OCI-LY7 (cell line): ENCODE measurements around the gene SIPA1L3. TPM values are rescaled to one million over a fixed set of nuclear protein-coding genes. Genes with fewer than 3 reads are reported as not detected.

Source experiments
- BruUV-seq: library from RNA; stranded (reverse); fragments of 400-500 nt; replicated peaks from 2 replicates; lab custom pipeline; 2021; lab: Mats Ljungman, UMichigan
- CTCF ChIA-PET: fragments of 300-600 bp; sonication (Branson Sonifier 250); formaldehyde crosslinking; loops from one replicate; lab custom pipeline; 2022; ENCODE audit warnings: antibody characterized with exemption; ENCODE audit not compliant: unreplicated experiment; lab: Charles Lee
- POLR2A ChIA-PET: fragments of 300-600 bp; sonication (Branson Sonifier 250); formaldehyde crosslinking; loops from one replicate; lab custom pipeline; 2022; ENCODE audit warnings: antibody characterized with exemption; lab: Charles Lee
- DNase-seq: peaks from one replicate; pipeline ENCODE4 v3.0.0-alpha.2; 2015; ENCODE audit warnings: low spot score
- H2AFZ ChIP-seq: fragments of 200-600 bp; sonication (generic), shearing (Covaris generic); 2 replicates; pipeline ENCODE4 v1.6.1; 2014; ENCODE audit warnings: mild to moderate bottlenecking, antibody characterized with exemption, low read length, moderate library complexity
- H3K27ac ChIP-seq: fragments of 200-600 bp; sonication (generic); 2 replicates; pipeline ENCODE4 v1.5.1; 2014; ENCODE audit warnings: mixed run types, low read depth, mild to moderate bottlenecking, moderate library complexity, low read length, inconsistent platforms; ENCODE audit not compliant: poor library complexity, severe bottlenecking
- H3K36me3 ChIP-seq: fragments of 200-600 bp; sonication (generic); 2 replicates; pipeline ENCODE4 v1.6.1; 2014; ENCODE audit warnings: mild to moderate bottlenecking, antibody characterized with exemption, low read length, moderate library complexity, mixed read lengths; ENCODE audit not compliant: insufficient read depth
- H3K4me1 ChIP-seq: fragments of 200-600 bp; sonication (generic); 2 replicates; pipeline ENCODE4 v1.5.1; 2014; ENCODE audit warnings: mild to moderate bottlenecking, low read length; ENCODE audit not compliant: insufficient read depth, poor library complexity, severe bottlenecking
- H3K4me2 ChIP-seq: fragments of 200-600 bp; sonication (generic); 2 replicates; pipeline ENCODE4 v1.6.1; 2014; ENCODE audit warnings: mild to moderate bottlenecking, low read length
- H3K4me3 ChIP-seq: fragments of 200-600 bp; sonication (generic); 2 replicates; pipeline ENCODE4 v1.5.1; 2014; ENCODE audit warnings: mild to moderate bottlenecking, low read depth, low read length; ENCODE audit not compliant: poor library complexity, severe bottlenecking
- H3K79me2 ChIP-seq: fragments of 200-600 bp; sonication (generic); 2 replicates; pipeline ENCODE4 v1.6.1; 2016; ENCODE audit warnings: low read depth, mild to moderate bottlenecking, low read length, moderate library complexity, mixed read lengths; ENCODE audit not compliant: insufficient read depth
- H3K9me2 ChIP-seq: fragments of 200-600 bp; sonication (generic); 2 replicates; pipeline ENCODE4 v1.6.1; 2016; ENCODE audit warnings: mild to moderate bottlenecking, low read length, mixed read lengths; ENCODE audit not compliant: insufficient read depth
- H3K9me3 ChIP-seq: fragments of 200-600 bp; sonication (generic); 2 replicates; pipeline ENCODE4 v1.6.1; 2014; ENCODE audit warnings: mild to moderate bottlenecking, mixed run types, low read length, mixed read lengths
- H4K20me1 ChIP-seq: fragments of 200-600 bp; sonication (generic); 2 replicates; pipeline ENCODE4 v1.6.1; 2014; ENCODE audit warnings: mild to moderate bottlenecking, antibody characterized with exemption, low read length, moderate library complexity, mixed read lengths; ENCODE audit not compliant: insufficient read depth
- EZH2phosphoT487 ChIP-seq: fragments of 200-600 bp; sonication (generic); IDR thresholded peaks from 2 replicates; pipeline ENCODE4 v1.6.1; 2018; ENCODE audit warnings: low read depth, borderline replicate concordance, mild to moderate bottlenecking, mixed run types, antibody characterized with exemption, low read length, moderate library complexity, mixed read lengths
- intact Hi-C: fragments of 100-400 bp; cut with micrococcal nuclease; formaldehyde crosslinking; loops from one replicate; pipeline ENCODE4 v1.10.0; 2022; ENCODE audit not compliant: unreplicated experiment
- total RNA-seq, 2 experiments: library from RNA; depleted of rRNA in 1 of 2; stranded (reverse); fragments of >200 nt in 1 of 2; shearing (Covaris generic) in 1 of 2; gene quantifications; 2 replicates each; pipeline ENCODE4 v1.2.3, GENCODE V29; 2014 to 2022
- TF ChIP-seq, protein P1 (sequence below): fragments of 200-600 bp; sonication (generic); conservative IDR thresholded peaks from 2 replicates; pipeline ENCODE4 v1.5.1; 2014; ENCODE audit warnings: mild to moderate bottlenecking, antibody characterized with exemption, low read length, moderate library complexity, mixed read lengths

The SIPA1L3 gene
- total RNA-seq, 2 experiments from 2014 or later = 21.2 to 84.4 TPM

DNA sequence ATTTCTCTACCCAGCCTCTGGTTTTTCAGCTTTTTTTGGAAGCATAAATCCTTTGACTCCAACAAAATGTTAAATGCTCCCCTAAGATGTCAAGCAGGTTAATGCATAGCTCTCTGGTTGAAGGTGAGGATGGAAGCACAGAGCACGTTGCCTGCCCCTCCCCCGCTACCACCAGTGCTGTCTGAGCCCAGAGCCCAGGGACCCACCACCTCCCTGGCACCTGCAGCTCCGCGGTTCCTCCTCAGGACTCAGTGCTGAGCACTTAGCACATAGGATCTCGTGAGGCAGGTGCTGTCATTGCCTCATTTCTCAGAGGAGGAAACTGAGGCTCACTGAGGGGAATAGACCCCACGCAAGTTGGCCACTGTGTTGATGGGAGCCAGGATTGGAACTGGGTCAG is 268.4 kb downstream of the SIPA1L3 start:
- no peaks in the 10 kb centered on the region for H3K79me2 ChIP-seq
- intact Hi-C loops = no loop called here
- no peak overlapping the region for H3K4me2 ChIP-seq
- H3K9me2 ChIP-seq = no peaks in the 10 kb centered on the region
- H2AFZ ChIP-seq = no peak overlapping the region
- peaks cover 14% of the 10 kb centered on the region for H3K36me3 ChIP-seq
- no peak for TF ChIP-seq EZH2phosphoT487
- TF ChIP-seq, protein P1, sequence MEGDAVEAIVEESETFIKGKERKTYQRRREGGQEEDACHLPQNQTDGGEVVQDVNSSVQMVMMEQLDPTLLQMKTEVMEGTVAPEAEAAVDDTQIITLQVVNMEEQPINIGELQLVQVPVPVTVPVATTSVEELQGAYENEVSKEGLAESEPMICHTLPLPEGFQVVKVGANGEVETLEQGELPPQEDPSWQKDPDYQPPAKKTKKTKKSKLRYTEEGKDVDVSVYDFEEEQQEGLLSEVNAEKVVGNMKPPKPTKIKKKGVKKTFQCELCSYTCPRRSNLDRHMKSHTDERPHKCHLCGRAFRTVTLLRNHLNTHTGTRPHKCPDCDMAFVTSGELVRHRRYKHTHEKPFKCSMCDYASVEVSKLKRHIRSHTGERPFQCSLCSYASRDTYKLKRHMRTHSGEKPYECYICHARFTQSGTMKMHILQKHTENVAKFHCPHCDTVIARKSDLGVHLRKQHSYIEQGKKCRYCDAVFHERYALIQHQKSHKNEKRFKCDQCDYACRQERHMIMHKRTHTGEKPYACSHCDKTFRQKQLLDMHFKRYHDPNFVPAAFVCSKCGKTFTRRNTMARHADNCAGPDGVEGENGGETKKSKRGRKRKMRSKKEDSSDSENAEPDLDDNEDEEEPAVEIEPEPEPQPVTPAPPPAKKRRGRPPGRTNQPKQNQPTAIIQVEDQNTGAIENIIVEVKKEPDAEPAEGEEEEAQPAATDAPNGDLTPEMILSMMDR = no peak
- no peak for DNase-seq
- no TSS peak for BruUV-seq
- POLR2A ChIA-PET = no interaction called here
- no peaks in the 10 kb centered on the region for H4K20me1 ChIP-seq
- no peak overlapping the region for H3K27ac ChIP-seq
- no peaks in the 10 kb centered on the region for H3K4me1 ChIP-seq
- no peak overlapping the region for H3K4me3 ChIP-seq
- CTCF ChIA-PET = interaction anchor here (0.7 kb wide), 1 partner anchor 21 kb away, joined by 3 read pairs; no protein-coding TSS in a partner anchor
- 0 out of 2 replicates have a peak, but pooled peaks cover 11% of the 10 kb centered on the region for H3K9me3 ChIP-seq

DNA sequence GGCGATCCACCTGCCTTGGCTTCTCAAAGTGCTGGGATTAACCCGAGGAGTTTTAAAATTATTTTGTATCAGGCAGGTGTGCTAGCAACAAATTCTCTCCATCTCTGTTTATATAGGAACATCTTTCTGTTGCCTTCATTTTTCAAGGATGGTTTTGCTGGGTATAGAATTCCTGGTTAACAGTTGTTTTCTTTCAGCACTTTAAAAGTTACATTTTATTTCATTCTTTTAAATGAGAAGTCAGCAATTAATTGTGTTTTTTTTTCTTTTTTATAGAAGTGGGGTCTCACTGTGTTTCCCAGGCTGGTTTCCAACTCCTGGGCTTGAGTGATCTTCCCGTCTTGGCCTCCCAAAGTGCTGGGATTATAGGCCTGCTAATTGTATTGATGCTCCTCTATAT is 273.1 kb downstream of the SIPA1L3 start:
- H3K27ac ChIP-seq = no peak overlapping the region
- ChIA-PET CTCF (no interaction called here), POLR2A (no interaction called here)
- DNase-seq = no peak
- H3K36me3 ChIP-seq = peaks cover 33% of the 10 kb centered on the region
- 0 out of 2 replicates have a peak, but pooled peaks cover 16% of the 10 kb centered on the region for H3K9me3 ChIP-seq
- H3K4me1 ChIP-seq = no peaks in the 10 kb centered on the region
- no peaks in the 10 kb centered on the region for H3K79me2 ChIP-seq
- H2AFZ ChIP-seq = no peak overlapping the region
- H3K4me2 ChIP-seq = no peak overlapping the region
- no peak overlapping the region for H3K4me3 ChIP-seq
- intact Hi-C loops = no loop called here
- no peak for TF ChIP-seq EZH2phosphoT487
- TF ChIP-seq, protein P1 = no peak
- H3K9me2 ChIP-seq = no peaks in the 10 kb centered on the region
- H4K20me1 ChIP-seq = no peaks in the 10 kb centered on the region
- BruUV-seq = no TSS peak

DNA sequence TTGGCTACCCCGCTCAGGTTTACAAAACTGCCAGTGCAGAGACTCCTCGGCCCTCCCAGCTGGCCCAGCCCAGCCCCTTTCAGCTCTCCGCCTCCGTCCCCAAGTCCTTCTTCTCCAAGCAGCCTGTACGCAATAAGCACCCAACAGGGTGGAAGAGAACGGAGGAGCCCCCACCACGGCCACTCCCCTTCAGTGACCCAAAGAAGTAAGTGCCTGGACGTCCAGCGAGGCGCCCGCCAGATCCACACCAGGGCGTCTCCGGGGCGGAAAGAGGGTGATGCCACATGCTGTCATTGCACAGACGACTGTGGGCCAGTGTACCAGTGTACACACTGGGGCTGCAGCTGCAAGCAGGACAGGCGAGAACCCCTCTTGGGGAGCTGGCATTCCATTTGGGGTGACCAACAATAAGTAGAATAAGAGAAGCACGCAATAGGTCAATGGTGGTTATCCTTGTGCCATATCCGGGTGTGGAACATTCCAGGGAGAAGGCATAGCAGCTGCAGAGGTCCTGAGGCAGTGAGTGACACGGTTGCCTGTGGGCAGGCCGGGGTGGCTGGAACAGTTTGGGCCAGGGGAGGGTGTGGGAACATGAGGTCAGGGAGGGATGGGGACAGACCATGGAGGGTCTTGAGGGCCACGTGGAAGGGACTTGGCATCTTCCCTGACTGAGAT is 275.7 kb downstream of the SIPA1L3 start:
- ChIA-PET CTCF (no interaction called here), POLR2A (interaction anchor here (1.0 kb wide), 1 partner anchor 8 kb away, joined by 3 read pairs; no protein-coding TSS in a partner anchor)
- intact Hi-C loops = no loop called here
- H3K27ac ChIP-seq = no peak overlapping the region
- H3K79me2 ChIP-seq = no peaks in the 10 kb centered on the region
- BruUV-seq = no TSS peak
- no peak overlapping the region for H3K4me3 ChIP-seq
- 0 out of 2 replicates have a peak, but pooled peaks cover 16% of the 10 kb centered on the region for H3K9me3 ChIP-seq
- no peak overlapping the region for H2AFZ ChIP-seq
- no peaks in the 10 kb centered on the region for H4K20me1 ChIP-seq
- H3K4me1 ChIP-seq = no peaks in the 10 kb centered on the region
- DNase-seq = no peak
- no peaks in the 10 kb centered on the region for H3K9me2 ChIP-seq
- H3K36me3 ChIP-seq = peaks cover 36% of the 10 kb centered on the region
- H3K4me2 ChIP-seq = no peak overlapping the region
- TF ChIP-seq, protein P1 = no peak
- TF ChIP-seq EZH2phosphoT487 = no peak
